Measurements from ENCODE around the gene AP3D1. TPM values are rescaled to one million over a fixed set of nuclear protein-coding genes. Genes with fewer than 3 reads are reported as not detected.

Gene AP3D1
- polyA plus RNA-seq, 2 donors, result 50.8 to 64.5 TPM

DNA sequence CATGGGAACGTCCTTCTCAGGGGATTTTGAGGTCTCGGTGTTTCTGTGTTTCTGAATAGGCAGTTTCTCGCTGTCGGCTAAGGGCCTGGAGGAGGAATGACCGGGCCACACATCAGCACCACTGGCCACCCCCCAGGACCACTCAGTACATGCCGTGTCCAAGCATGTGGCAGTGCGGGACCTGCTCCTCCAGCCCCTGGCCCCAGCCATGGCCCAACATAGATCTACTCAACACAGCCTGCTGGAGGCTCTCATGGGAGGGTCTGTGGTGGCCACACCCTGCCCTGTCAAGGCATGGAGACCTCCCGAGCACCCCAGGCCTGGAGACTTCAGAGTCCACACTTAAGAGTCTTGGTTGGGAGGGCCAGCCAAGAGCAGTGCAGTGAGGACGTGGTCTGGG is 37.1 kb downstream of the AP3D1 start:
- no peak overlapping the region for H3K27ac ChIP-seq (ENCODE audit: low read depth in 2 of 2, low read length in 1 of 2)
- H3K4me1 ChIP-seq (ENCODE audit: control insufficient read depth in 2 of 2, insufficient read depth in 2 of 2, low read length in 1 of 2), result peaks cover 0 to 4% of the 10 kb centered on the region in 2 donors
- H3K4me3 ChIP-seq (ENCODE audit: low read depth in 1 of 2, low read length in 2 of 2), result no peak overlapping the region
- peaks cover 61 to 95% of the 10 kb centered on the region in 2 donors for H3K36me3 ChIP-seq (ENCODE audit: control insufficient read depth in 2 of 2, insufficient read depth in 2 of 2, low read length in 1 of 2)
- no peaks in the 10 kb centered on the region for H3K9me3 ChIP-seq (ENCODE audit: control insufficient read depth in 2 of 2, insufficient read depth in 1 of 2, low read depth in 1 of 2, low read length in 1 of 2)
- 91% methylated on average over 9 of the region's 9 CpGs for WGBS, 2 donors
- H3K27me3 ChIP-seq (ENCODE audit: control insufficient read depth in 1 of 2, insufficient read depth in 2 of 2, low read length in 2 of 2), result no peaks in the 10 kb centered on the region

DNA sequence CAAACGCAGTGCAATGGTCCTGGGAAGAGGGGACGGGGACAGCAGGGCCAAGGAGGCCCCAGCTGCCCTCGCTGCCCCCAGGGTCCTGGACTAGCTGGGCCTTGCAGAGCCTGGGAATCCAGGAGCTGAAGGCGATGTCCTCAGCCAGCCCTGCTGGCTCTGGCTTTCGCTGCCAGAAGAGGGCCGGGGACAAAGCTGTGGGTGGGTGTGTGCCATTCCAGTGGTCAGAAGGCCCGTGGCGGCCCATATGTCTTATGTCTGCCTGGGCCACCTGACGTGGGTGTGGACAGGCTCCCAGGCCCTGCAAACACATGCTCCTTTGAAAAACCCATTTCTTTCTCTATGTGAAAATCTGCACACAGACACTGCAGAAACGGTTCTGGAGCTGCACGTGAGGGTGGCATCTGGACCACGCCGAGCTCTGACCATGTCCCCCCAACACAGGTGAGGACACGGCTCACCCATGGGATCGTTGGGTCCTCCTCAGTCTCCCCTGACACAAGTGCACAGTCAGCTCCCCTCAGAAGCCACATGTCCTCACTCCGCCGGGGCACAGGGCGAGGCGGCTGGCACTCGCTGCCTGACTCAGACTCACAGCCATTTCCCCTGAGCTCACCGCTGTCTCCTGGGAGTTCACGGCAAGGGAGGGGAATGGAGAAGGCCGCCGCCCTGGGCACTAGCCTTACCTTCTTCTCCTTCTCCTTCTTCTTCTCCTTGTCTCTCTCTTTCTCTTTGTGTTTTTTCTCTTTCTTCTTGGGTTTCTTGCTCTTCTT is 37.7 kb downstream of the AP3D1 start:
- 88 to 89% methylated on average over 24 of the region's 24 CpGs for WGBS, 2 donors

GRCh38 chr19:2112516-2113320 is 38.6 kb downstream of the AP3D1 start:
- Histone ChIP-seq H3K27ac (ENCODE audit: low read depth in 2 of 2, low read length in 1 of 2) (no peak overlapping the region), H3K36me3 (ENCODE audit: control insufficient read depth in 2 of 2, insufficient read depth in 2 of 2, low read length in 1 of 2) (peaks cover 63 to 96% of the 10 kb centered on the region in 2 donors), H3K27me3 (ENCODE audit: control insufficient read depth in 1 of 2, insufficient read depth in 2 of 2, low read length in 2 of 2) (no peaks in the 10 kb centered on the region), H3K9me3 (ENCODE audit: control insufficient read depth in 2 of 2, insufficient read depth in 1 of 2, low read depth in 1 of 2, low read length in 1 of 2) (no peaks in the 10 kb centered on the region), H3K4me1 (ENCODE audit: control insufficient read depth in 2 of 2, insufficient read depth in 2 of 2, low read length in 1 of 2) (peaks cover 0 to 4% of the 10 kb centered on the region in 2 donors), H3K4me3 (ENCODE audit: low read depth in 1 of 2, low read length in 2 of 2) (no peak overlapping the region)
- 86% methylated on average over 23 of the region's 23 CpGs for WGBS, 2 donors

More for the DNA sequence above, 37.7 kb downstream of the AP3D1 start:
- Histone ChIP-seq H3K27ac (ENCODE audit: low read depth in 2 of 2, low read length in 1 of 2) (no peak overlapping the region), H3K36me3 (ENCODE audit: control insufficient read depth in 2 of 2, insufficient read depth in 2 of 2, low read length in 1 of 2) (peaks cover 57 to 96% of the 10 kb centered on the region in 2 donors), H3K9me3 (ENCODE audit: control insufficient read depth in 2 of 2, insufficient read depth in 1 of 2, low read depth in 1 of 2, low read length in 1 of 2) (no peaks in the 10 kb centered on the region), H3K27me3 (ENCODE audit: control insufficient read depth in 1 of 2, insufficient read depth in 2 of 2, low read length in 2 of 2) (no peaks in the 10 kb centered on the region), H3K4me1 (ENCODE audit: control insufficient read depth in 2 of 2, insufficient read depth in 2 of 2, low read length in 1 of 2) (peaks cover 0 to 4% of the 10 kb centered on the region in 2 donors), H3K4me3 (ENCODE audit: low read depth in 1 of 2, low read length in 2 of 2) (no peak overlapping the region)

GRCh38 chr19:2111886-2112285 is 39.5 kb downstream of the AP3D1 start:
- H3K9me3 ChIP-seq (ENCODE audit: control insufficient read depth in 2 of 2, insufficient read depth in 1 of 2, low read depth in 1 of 2, low read length in 1 of 2), result no peaks in the 10 kb centered on the region
- H3K4me1 ChIP-seq (ENCODE audit: control insufficient read depth in 2 of 2, insufficient read depth in 2 of 2, low read length in 1 of 2), result peaks cover 0 to 4% of the 10 kb centered on the region in 2 donors
- no peak overlapping the region for H3K4me3 ChIP-seq (ENCODE audit: low read depth in 1 of 2, low read length in 2 of 2)
- H3K27me3 ChIP-seq (ENCODE audit: control insufficient read depth in 1 of 2, insufficient read depth in 2 of 2, low read length in 2 of 2), result no peaks in the 10 kb centered on the region
- WGBS, 2 donors, result 89 to 93% methylated on average over 20 of the region's 20 CpGs
- no peak overlapping the region for H3K27ac ChIP-seq (ENCODE audit: low read depth in 2 of 2, low read length in 1 of 2)
- H3K36me3 ChIP-seq (ENCODE audit: control insufficient read depth in 2 of 2, insufficient read depth in 2 of 2, low read length in 1 of 2), result peaks cover 59 to 91% of the 10 kb centered on the region in 2 donors

DNA sequence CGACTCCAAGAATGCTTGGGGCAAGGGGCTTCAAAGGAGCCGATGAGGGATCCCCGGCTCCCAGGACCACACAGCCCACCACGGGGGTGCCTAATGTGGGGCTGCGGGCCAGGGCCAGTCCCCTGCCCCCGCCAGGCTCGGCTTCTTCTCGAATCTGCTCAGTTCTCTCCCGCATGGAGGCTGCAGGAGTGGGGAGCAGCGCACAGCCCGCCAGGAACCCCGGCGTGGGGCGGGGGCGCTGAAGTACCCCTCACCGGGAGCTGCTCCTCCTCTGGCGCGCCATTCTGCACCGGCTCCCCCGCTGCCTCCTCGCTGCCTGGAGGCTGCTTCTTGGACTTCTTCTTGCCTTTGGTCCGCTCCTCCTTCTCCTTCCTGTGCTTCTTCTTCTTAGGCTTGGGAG is 39.9 kb downstream of the AP3D1 start:
- Histone ChIP-seq H3K36me3 (ENCODE audit: control insufficient read depth in 2 of 2, insufficient read depth in 2 of 2, low read length in 1 of 2) (peaks cover 58 to 90% of the 10 kb centered on the region in 2 donors), H3K4me3 (ENCODE audit: low read depth in 1 of 2, low read length in 2 of 2) (no peak overlapping the region), H3K4me1 (ENCODE audit: control insufficient read depth in 2 of 2, insufficient read depth in 2 of 2, low read length in 1 of 2) (peaks cover 0 to 4% of the 10 kb centered on the region in 2 donors), H3K27ac (ENCODE audit: low read depth in 2 of 2, low read length in 1 of 2) (no peak overlapping the region), H3K27me3 (ENCODE audit: control insufficient read depth in 1 of 2, insufficient read depth in 2 of 2, low read length in 2 of 2) (no peaks in the 10 kb centered on the region), H3K9me3 (ENCODE audit: control insufficient read depth in 2 of 2, insufficient read depth in 1 of 2, low read depth in 1 of 2, low read length in 1 of 2) (no peaks in the 10 kb centered on the region)
- 93% methylated on average over 19 to 22 of the region's 22 CpGs for WGBS, 2 donors

DNA sequence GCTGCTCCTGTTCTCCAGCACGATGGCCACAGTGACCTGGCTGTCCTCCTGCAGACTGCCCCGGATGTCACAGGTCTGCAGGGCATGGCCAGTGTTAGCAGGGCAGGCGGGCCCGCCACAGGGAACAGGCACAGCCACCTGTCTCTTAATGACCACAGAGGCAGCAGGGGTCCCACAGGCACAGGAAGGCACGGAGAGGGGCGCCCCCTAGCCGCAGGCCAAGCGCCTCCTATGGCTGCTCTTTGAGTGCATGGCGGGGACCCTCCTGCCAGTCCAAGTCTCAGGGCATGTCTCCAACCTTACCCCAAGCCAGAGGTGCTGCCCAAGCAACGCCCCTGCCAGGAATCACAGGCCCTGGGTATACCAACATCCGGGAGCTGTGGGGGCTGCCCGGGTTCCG is 40.5 kb downstream of the AP3D1 start:
- 89 to 92% methylated on average over 13 of the region's 13 CpGs for WGBS, 2 donors
- Histone ChIP-seq H3K27me3 (ENCODE audit: control insufficient read depth in 1 of 2, insufficient read depth in 2 of 2, low read length in 2 of 2) (no peaks in the 10 kb centered on the region), H3K27ac (ENCODE audit: low read depth in 2 of 2, low read length in 1 of 2) (no peak overlapping the region), H3K36me3 (ENCODE audit: control insufficient read depth in 2 of 2, insufficient read depth in 2 of 2, low read length in 1 of 2) (peaks cover 55 to 90% of the 10 kb centered on the region in 2 donors), H3K4me3 (ENCODE audit: low read depth in 1 of 2, low read length in 2 of 2) (no peak overlapping the region), H3K4me1 (ENCODE audit: control insufficient read depth in 2 of 2, insufficient read depth in 2 of 2, low read length in 1 of 2) (peaks cover 0 to 4% of the 10 kb centered on the region in 2 donors), H3K9me3 (ENCODE audit: control insufficient read depth in 2 of 2, insufficient read depth in 1 of 2, low read depth in 1 of 2, low read length in 1 of 2) (no peaks in the 10 kb centered on the region)

- no peaks in the 10 kb centered on the region for H3K27me3 ChIP-seq (ENCODE audit: control insufficient read depth in 1 of 2, insufficient read depth in 2 of 2, low read length in 2 of 2)
- 87 to 90% methylated on average over 30 to 31 of the region's 31 CpGs for WGBS, 2 donors
- H3K9me3 ChIP-seq (ENCODE audit: control insufficient read depth in 2 of 2, insufficient read depth in 1 of 2, low read depth in 1 of 2, low read length in 1 of 2), result no peaks in the 10 kb centered on the region
- H3K4me3 ChIP-seq (ENCODE audit: low read depth in 1 of 2, low read length in 2 of 2), result no peak overlapping the region
- peaks cover 44 to 84% of the 10 kb centered on the region in 2 donors for H3K36me3 ChIP-seq (ENCODE audit: control insufficient read depth in 2 of 2, insufficient read depth in 2 of 2, low read length in 1 of 2)
- peaks cover 0 to 4% of the 10 kb centered on the region in 2 donors for H3K4me1 ChIP-seq (ENCODE audit: control insufficient read depth in 2 of 2, insufficient read depth in 2 of 2, low read length in 1 of 2)
- no peak overlapping the region for H3K27ac ChIP-seq (ENCODE audit: low read depth in 2 of 2, low read length in 1 of 2)
These were observed 42.1 kb downstream of the AP3D1 start for GRCh38 chr19:2109046-2109864.

DNA sequence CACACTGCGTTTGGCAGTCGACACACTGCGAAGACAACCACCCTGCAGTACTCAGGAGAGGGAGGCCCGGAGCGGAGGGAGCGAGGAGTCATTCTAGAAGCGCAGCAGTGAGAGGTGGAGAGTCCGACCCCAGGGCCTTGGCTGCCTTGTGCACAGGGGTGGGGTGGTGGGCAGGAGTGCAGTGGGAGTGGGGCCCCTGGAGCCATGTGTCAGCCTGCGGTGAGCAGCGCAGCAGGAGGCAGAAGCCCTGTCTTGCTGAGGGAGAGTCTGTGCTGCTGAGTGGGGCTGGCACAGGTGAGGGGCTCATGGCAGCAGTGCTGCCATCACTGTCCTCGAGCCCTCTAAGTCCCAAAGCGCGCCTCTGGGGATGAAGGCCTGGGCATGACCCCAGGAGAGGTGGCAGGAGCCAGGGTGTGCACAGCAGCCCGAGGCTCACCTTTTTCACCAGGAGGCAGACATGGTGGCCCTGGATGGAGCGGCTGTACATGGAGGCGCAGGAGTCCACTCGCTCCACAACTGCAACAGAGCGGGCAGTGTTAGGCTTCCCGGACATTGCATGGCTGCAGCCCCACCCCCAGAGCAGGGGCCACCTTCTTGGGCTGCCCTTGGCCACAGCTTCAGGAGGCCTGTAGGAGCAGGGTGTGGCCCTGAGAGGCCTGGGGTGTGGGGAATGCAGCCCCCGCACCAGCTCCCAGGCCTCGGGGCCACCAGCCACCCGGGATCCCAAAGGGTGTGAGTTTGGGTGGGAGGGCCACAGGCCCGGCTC is 42.9 kb downstream of the AP3D1 start:
- peaks cover 37 to 79% of the 10 kb centered on the region in 2 donors for H3K36me3 ChIP-seq (ENCODE audit: control insufficient read depth in 2 of 2, insufficient read depth in 2 of 2, low read length in 1 of 2)
- no peak overlapping the region for H3K27ac ChIP-seq (ENCODE audit: low read depth in 2 of 2, low read length in 1 of 2)
- no peak overlapping the region for H3K4me3 ChIP-seq (ENCODE audit: low read depth in 1 of 2, low read length in 2 of 2)
- no peaks in the 10 kb centered on the region for H3K27me3 ChIP-seq (ENCODE audit: control insufficient read depth in 1 of 2, insufficient read depth in 2 of 2, low read length in 2 of 2)
- peaks cover 0 to 4% of the 10 kb centered on the region in 2 donors for H3K4me1 ChIP-seq (ENCODE audit: control insufficient read depth in 2 of 2, insufficient read depth in 2 of 2, low read length in 1 of 2)
- no peaks in the 10 kb centered on the region for H3K9me3 ChIP-seq (ENCODE audit: control insufficient read depth in 2 of 2, insufficient read depth in 1 of 2, low read depth in 1 of 2, low read length in 1 of 2)
- WGBS, 2 donors, result 92 to 93% methylated on average over 23 of the region's 23 CpGs
